ENCODE measurements around the gene PSMD8. TPM values are rescaled to one million over a fixed set of nuclear protein-coding genes. Genes with fewer than 3 reads are reported as not detected.

The PSMD8 gene
- total and polyA plus RNA-seq, 2 of the 8 experiments (the other 6 are each of a cell fraction or from before 2014, with no cell fraction given), result 170 to 486 TPM

- Histone ChIP-seq H3K4ac (replicated peaks; ENCODE audit: insufficient read length, low read depth, low read length) (no peak overlapping the region), H2BK120ac (replicated peaks; ENCODE audit: low read depth, low read length) (no peak overlapping the region), H2BK12ac (ENCODE audit: low read depth, low read length) (no peak overlapping the region), H3K18ac (ENCODE audit: extremely low read depth, low read length) (no peak overlapping the region), H2BK15ac (ENCODE audit: low read length) (no peak overlapping the region), H3K27me3 (replicated peaks in 1 of 4; ENCODE audit: control insufficient read depth in 3 of 4, extremely low read depth in 1 of 4, insufficient read depth in 3 of 4, low read length in 3 of 4) (no peaks in the 10 kb centered on the region), H3K56ac (replicated peaks; ENCODE audit: insufficient read length, low read depth, low read length) (no peak overlapping the region), H3K23me2 (ENCODE audit: low read depth, low read length) (no peaks in the 10 kb centered on the region), H3K79me2 (ENCODE audit: control insufficient read depth in 1 of 2, insufficient read depth in 2 of 2, low read length in 2 of 2) (no peaks in the 10 kb centered on the region), H3K9me3 (ENCODE audit: insufficient read depth in 2 of 2, low read depth in 1 of 2, low read length in 1 of 2) (no peaks in the 10 kb centered on the region), H2BK20ac (ENCODE audit: low read length) (no peak overlapping the region), H3K14ac (ENCODE audit: insufficient read length) (no peak overlapping the region), H3K27ac (ENCODE audit: low read depth, low read length) (no peak overlapping the region), H4K91ac (replicated peaks; ENCODE audit: insufficient read length, low read length) (no peak overlapping the region), H3K36me3 (ENCODE audit: control insufficient read depth in 2 of 4, insufficient read depth in 4 of 4, low read length in 3 of 4) (peaks cover 0 to 8% (median 5%) of the 10 kb centered on the region in 4 experiments; a peak in 5 of 8 replicates), H4K8ac (ENCODE audit: extremely low read depth, insufficient read depth, low read length) (no peak overlapping the region), H3K9ac (replicated peaks in 1 of 4; ENCODE audit: extremely low read depth in 1 of 4, low read depth in 3 of 4, low read length in 3 of 4) (no peak overlapping the region), H3K79me1 (ENCODE audit: low read depth, low read length) (no peaks in the 10 kb centered on the region), H3K23ac (ENCODE audit: insufficient read length) (no peak overlapping the region), H2BK5ac (ENCODE audit: low read depth, low read length) (no peak overlapping the region), H4K20me1 (replicated peaks in 1 of 2; ENCODE audit: control insufficient read depth in 1 of 2, insufficient read depth in 2 of 2, low read length in 2 of 2) (peaks cover 0 to 2% of the 10 kb centered on the region in 2 experiments), H2AFZ (ENCODE audit: low read length) (no peak overlapping the region), H2AK5ac (ENCODE audit: low read depth, low read length) (no peak overlapping the region), H3K4me3 (ENCODE audit: extremely low read depth in 1 of 4, insufficient read depth in 2 of 4, low read depth in 3 of 4, low read length in 4 of 4) (no peak overlapping the region), H3K4me2 (ENCODE audit: insufficient read depth in 1 of 2, low read depth in 2 of 2, low read length in 2 of 2) (no peak overlapping the region), H3K4me1 (replicated peaks in 1 of 4; ENCODE audit: control insufficient read depth in 3 of 4, insufficient read depth in 4 of 4, low read length in 3 of 4) (no peaks in the 10 kb centered on the region), H4K5ac (ENCODE audit: insufficient read length, low read depth, low read length) (no peak overlapping the region)
- POLR2A ChIA-PET (ENCODE audit: partially characterized antibody), result interaction anchor here (1.2 to 1.7 kb wide), 2 partner anchors 10 to 16 kb away, joined by 4 to 5 read pairs; partner anchors contain the start of gene KCNK6
- 89% methylated on average over 7 of the region's 7 CpGs; no CpG with 5 or more reads in 1 of the 2 experiments for whole genome bisulfite sequencing, 2 experiments (ENCODE audit: extremely low coverage in 1 of 2, insufficient coverage in 1 of 2, insufficient read length in 1 of 2, insufficient replicate concordance in 2 of 2, low coverage in 1 of 2, low lambda C conversion rate in 2 of 2, missing lambda C conversion rate in 1 of 2)
- no peak for DNase-seq (ENCODE audit: low read depth in 1 of 2, low spot score in 2 of 2)
- CTCF ChIA-PET (ENCODE audit: partially characterized antibody), result interaction anchor here (0.6 to 6.7 kb wide), 6 partner anchors 8 to 187 kb away, joined by 3 to 100 read pairs (median 8); no protein-coding TSS in a partner anchor
- TF ChIP-seq CHD2 (IDR thresholded peaks at IDR 0.05; ENCODE audit: low read length), result no peak
- no peak for TF ChIP-seq YY1 (IDR thresholded peaks at IDR 0.05; ENCODE audit: low read depth, low read length)
- no peak for TF ChIP-seq CREB1 (IDR thresholded peaks at IDR 0.05)
- no peak for TF ChIP-seq E2F6 (IDR thresholded peaks at IDR 0.05)
- no peak for TF ChIP-seq BCL11A (IDR thresholded peaks at IDR 0.05; ENCODE audit: low read depth in 2 of 2, low read length in 2 of 2)
- no peak for FAIRE-seq
Measured at GRCh38 chr19:38329651-38330050, 44.7 kb upstream of the PSMD8 start.

All from H1 (cell line).